GM21786 (cell line): ENCODE data around the gene CRTC2.
"Not testable (repeated sequence)": the region's sequence is repeated elsewhere in the genome, so short reads cannot be mapped to it uniquely, and the experiment has no call there.

ENCODE experiments used
- ATAC-seq: cut with Tn5 transposase; IDR thresholded peaks from one replicate; pipeline ENCODE4 v1.9.1; 2021; ENCODE audit not compliant: unreplicated experiment

CRTC2 gene

DNA sequence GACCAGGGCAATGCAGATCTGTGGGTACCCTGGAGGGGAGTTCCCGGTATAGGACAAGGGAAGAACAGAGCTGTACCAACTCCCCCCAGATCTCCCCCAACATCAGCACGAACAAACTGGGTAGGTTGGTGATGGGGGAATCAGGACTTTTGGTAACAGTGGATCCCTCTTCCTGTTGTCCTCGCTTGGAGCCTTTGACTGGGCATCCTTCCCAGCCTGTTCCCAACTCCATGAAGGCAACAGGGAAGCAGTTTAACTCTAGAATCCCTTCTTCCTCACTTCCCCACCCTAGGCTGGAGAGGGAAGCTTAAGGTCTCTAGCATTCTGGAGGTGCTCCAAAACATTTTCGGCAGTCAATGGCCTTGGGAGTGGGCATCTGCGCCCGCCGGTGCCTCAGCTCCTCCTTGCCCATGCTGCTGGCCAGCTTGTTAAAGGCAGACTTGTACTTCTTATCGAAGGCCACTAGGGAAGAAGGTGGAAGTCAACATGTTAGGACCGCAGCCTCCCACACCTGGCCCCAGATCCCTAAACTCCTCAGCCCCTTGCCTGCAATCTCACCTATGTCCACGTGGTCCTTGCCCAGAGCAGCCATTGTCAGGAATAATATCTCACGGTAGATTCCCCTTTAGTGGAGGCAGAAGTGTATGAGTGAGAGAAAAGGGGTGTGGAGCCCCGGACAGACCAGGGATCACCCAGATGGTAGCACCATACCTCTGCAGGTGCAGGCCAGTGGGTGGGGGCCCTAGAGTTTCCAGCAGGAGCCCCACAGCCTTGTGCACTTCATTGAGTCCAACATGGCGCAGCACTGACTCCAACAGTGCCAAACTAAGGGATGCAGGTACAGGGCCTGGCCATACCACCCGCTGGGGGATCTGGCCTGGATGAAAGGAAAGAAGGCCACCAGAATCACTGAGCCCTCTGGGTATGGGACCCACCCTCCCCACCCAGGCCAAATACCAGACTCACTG, 28.1 kb downstream of the CRTC2 start:
- ATAC-seq = no peak

DNA sequence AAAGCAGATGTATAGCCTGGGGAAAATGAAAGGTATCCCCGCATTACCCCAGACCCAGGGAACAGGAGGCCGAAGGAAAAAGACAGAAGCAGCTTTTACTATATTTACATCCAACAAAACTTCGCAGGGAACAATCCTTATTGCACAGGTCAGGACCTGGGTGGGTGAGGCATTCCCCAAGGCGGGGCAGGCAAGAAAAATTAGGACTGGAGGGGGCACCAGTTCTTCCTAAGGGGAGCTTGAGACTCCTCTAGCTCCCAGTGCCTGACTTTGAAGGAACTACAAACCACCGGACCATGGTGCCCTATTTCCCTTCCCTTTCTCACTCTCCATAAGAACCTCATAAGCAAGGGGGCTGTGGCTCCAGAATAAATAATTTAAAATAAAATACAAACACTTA, 29.0 kb downstream of the CRTC2 start:
- ATAC-seq = no peak

GRCh38 chr1:153928791-153929341, 29.5 kb downstream of the CRTC2 start:
- ATAC-seq = no peak

- no peak for ATAC-seq
These were observed 30.2 kb downstream of the CRTC2 start for GRCh38 chr1:153928245-153928644.

DNA sequence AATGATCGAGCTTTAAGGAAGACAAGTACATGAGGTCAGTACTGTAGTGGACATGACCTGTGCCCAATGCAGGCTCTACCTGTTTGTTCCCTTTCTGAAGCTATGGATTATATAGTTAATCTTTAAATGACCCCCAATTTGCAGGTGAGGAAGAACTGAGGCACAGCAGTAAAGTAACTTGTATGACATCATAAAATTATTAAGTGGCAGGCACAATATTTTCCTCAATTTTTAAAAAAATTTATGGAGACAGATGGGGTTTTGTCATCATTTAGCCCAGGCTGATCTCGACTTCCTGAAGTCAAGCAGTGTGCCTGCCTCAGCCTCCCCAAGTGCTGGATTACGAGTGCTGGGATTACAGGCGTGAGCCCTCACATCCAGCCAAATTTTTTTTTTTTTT, 32.0 kb downstream of the CRTC2 start:
- no peak for ATAC-seq

DNA sequence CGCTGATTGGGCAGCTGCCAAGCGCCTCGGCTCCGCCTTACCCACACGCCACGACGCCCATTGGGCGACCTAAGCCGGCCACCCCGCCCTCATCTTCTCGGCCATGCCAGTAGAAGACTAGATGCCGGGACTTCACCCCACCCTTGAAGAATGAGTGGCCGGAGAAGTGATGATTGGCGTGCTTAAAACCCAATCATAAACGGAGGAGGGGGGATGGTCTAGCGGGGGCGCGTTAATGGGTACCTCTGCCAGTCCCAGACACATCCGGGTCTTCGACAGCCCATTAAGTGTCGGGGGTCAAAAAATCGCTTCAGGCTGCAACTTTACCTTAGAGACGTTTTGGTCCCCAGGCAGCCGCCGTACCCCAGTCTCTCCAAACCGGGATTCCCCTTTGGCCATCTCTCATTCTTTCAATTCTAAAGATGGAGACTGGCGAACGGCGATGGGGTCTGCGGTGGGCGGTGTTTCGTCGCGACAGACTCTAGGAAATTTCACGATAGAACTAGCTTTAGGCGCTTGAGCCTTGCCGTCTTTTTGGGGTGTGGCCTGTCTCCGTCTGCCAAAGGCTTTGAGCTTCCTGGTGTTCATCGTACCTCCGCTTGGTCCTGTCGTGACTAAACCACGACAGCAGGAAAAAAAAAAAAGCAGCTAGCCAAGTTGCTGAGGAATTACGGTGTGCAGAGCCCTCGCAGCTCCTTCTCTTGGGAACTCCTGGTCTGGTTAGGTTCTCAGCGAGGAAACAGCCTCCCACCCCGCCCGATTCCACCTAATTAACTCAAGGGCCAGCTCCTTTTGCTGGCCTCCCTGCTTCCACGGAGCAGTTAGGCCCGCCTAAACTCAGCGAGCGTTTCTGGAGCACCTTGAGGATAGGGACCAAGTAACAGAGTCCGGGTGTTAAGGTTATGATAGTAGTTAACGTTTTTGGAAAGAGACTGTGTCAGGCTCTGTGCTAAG, 35.2 kb downstream of the CRTC2 start, which contains the start of gene GATAD2B:
Gene GATAD2B, minus strand, starts transcription at position 1 of the 954 bp plus-strand sequence. CDS start 94,625 bp downstream, outside the sequence.
- peak; percentile 87 for ATAC-seq

DNA sequence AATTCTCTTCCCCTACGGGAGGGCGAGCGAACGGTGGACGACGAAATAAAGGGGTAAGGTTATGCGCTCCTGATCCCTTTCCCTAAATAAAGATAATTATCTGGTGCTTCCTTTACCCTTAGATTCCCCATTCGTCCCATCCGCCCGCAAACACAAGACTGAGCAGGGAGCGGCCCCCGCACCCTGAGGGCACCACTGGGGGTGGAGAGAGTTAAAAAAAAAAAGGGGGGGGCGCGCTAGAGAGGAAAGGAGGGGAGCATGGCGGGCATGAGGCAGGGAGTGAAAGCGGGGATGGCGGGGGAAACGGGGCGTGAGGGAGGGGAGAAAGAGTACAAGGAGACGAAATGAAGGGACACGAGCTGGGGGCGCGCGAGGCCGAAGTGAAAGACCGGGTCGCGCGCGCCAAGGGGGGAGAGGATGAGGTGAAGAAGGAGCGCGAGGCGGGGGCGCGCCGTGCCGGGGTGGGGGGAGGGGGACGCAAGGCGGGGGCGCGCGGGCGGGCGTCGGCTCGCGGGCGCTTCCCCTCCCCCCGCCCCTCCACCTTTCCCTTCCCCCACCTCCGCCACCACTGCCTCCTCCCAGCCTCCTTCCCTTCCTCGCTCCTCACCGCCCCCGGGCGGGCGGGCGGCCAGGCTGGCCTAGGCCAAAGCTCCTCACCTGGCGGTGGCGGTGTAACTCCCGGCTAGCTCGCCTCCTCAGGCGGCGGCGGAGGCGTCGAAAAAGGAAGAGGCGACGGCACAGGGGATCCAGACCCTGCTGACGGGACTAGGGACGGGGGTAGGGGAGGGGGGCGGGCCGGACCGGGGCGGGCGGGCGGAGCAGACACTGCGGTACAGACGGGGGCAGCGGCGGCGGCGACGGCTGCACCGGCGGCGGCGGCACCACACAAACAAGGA, 36.1 kb downstream of the CRTC2 start:
- peak; percentile 16 for ATAC-seq

- ATAC-seq = no peak
These were observed 36.7 kb downstream of the CRTC2 start for GRCh38 chr1:153921803-153922075.

GRCh38 chr1:153921080-153921802, 37.2 kb downstream of the CRTC2 start:
- ATAC-seq = no peak

DNA sequence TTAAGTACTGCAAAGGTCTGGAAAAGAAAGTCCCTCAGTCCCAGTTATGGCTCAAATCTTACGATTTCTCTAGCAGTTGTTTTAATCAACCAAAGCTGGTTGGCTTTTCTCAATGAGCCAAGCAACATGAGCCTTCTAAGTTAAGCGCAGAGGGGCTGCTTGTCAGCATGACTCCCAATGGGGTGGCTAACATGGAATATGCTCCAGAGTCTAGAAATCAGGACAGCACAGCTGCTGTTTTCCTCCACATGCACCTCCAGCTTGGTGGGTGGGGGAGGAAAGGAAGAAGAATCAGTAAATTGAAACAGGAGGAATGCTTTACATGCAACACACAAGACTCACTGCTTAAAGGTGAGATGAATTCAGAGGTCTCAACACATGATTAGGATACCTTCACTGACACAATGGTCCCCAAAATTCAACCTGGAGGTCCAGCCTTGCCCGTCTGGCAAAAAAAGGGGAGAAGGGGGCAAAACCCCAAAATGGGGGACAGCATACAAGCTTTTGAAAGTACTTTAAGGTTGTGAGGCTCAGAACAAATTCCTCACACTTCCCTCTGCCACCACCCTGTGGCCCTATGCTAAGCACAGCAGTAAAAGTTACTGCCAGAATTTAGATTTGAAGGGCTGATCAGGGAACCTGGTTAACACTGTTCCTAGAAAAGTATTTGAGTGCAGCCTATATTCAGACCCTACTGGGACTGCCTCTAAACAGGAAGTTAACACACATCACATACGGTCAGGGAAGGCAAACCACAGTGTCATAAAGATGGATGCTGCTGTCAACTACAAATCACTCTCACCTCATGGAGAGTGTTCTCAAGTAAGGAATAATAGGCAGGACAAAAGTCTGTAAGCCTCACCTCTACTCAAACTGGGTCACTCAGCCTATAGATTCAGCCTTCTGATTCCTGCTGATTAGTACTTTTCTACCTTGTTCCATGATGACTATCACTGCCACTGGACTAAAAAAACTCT, 38.2 kb downstream of the CRTC2 start:
- no peak for ATAC-seq

GRCh38 chr1:153916297-153916696, 42.1 kb downstream of the CRTC2 start:
- no peak for ATAC-seq

DNA sequence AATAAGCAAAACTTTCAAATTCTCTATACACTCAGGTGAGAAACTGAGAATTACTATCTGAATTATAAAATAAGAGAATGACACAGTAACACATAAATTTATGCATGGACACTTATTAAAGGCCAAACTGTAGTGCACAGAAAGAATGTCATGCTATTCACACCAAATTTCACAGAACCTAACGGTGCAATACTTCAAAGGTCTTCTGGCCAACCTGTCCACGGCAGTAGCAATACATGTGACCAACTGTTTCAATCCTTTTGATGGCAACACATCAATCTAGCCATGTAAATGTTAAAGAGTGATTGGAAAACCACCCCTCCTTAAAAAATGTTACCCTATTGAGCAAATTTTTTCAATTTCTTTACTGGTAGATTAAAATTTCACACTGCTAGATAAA, 46.1 kb downstream of the CRTC2 start:
- ATAC-seq = no peak

DNA sequence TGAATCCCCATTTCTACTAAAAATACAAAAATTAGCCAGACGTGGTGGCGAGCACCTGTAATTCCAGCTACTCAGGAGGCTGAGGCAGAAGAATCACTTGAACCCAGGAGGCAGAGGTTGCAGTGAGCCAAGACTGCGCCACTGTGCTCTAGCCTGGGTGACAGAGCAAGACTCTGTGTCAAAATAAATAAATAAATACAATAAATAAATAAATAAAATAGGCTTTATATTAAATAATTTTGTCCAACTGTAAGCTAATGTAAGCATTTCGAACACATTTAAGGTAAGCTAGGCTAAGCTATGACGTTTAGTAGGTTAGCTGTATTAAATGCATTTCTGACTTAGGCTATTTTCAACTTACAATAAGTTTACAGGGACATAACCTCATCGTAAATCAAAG, 47.9 kb downstream of the CRTC2 start:
- ATAC-seq = not testable (repeated sequence)

- no peak for ATAC-seq
These were observed 50.3 kb downstream of the CRTC2 start for GRCh38 chr1:153908071-153908470.

DNA sequence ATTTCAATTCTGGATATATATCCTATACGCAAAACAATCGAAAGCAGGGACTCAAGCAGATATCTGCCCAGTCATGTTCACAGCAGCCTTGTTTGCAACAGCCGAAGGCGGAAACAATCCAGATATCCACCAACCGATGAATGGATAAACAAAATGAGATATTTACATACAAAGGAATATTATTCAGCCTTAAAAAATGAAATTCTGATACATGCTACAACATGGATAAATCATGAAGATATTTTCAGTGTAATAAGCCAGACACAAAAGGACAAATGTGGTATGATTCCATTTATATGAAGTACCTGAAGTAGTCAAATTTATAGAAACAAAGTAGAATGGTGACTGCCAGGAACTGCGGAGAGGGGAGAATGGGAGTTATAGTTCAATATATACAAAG, 51.3 kb downstream of the CRTC2 start:
- no peak for ATAC-seq

GRCh38 chr1:153906396-153906795, 52.0 kb downstream of the CRTC2 start:
- no peak for ATAC-seq

DNA sequence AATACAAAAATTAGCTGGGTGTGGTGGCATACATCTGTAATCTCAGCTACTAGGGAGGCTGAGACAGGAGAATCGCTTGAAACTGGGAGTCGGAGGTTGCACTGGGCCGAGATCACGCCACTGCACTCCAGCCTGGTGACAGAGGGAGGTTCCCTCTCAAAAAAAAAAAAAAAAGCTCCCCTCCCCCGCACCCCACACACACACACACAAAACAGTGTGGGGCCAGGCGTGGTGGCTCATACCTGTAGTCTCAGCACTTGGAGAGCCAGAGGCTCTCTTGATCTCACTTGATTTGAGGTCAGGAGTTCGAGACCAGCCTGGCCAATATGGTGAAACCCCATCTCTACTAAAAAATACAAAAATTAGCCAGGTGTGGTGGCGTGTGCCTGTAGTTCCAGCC, 52.5 kb downstream of the CRTC2 start:
- not testable (repeated sequence) for ATAC-seq

DNA sequence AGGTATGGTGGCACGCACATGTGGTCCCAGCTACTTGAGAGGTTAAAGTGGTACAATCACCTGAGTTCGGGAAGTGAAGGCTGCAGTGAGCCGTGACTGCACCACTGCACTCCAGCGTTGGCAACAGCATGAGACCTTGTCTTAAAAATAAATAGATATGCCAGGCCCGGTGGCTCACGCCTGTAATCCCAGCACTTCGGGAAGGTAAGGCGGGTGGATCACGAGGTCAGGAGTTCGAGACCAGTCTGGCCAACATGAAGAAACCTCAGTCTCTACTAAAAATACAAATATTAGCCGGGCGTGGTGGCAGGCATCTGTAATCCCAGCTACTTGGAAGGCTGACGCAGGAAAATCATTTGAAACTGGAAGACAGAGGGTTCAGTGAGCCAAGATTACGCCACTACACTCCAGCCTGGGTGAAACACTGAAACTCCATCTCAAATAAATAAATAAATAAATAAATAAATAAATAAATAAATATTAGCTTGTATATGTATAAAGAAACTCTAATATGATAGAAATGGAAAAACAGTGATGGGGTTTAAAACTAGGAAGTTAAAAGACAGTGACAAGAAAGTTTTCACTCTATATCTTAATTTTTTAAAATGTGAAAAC, 54.5 kb downstream of the CRTC2 start:
- ATAC-seq = no peak
